Activated CD4-positive, alpha-beta T cell treated with anti-CD3 and anti-CD28 coated beads, Interleukin-2, amount 10 ng/mL, durations not matched to agents 7 days and 5 days (primary cell): ENCODE measurements around the gene AP1G1. TPM values are rescaled to one million over a fixed set of nuclear protein-coding genes. Genes with fewer than 3 reads are reported as not detected.

Experiments
- CTCF ChIA-PET: fragments of 350-600 bp; sonication (Branson Sonifier 250); formaldehyde crosslinking; loops from one replicate; lab custom pipeline; 2021; ENCODE audit warnings: antibody characterized with exemption; lab: Charles Lee
- POLR2A ChIA-PET: fragments of 350-600 bp; sonication (Branson Sonifier 250); formaldehyde crosslinking; loops from one replicate; lab custom pipeline; 2021; ENCODE audit warnings: antibody characterized with exemption; lab: Charles Lee
- DNase-seq: peaks from one replicate; pipeline ENCODE4 v3.0.0-alpha.2; 2020
- H3K27ac Mint-ChIP-seq: one replicate; pipeline ENCODE4 v1.8.0; 2021; ENCODE audit warnings: mild to moderate bottlenecking, moderate library complexity, mixed read lengths
- H3K27me3 Mint-ChIP-seq: one replicate; pipeline ENCODE4 v1.8.0; 2021; ENCODE audit warnings: mixed read lengths
- H3K36me3 Mint-ChIP-seq: one replicate; pipeline ENCODE4 v1.8.0; 2021; ENCODE audit warnings: low read depth, mixed read lengths
- H3K4me1 Mint-ChIP-seq: one replicate; pipeline ENCODE4 v1.8.0; 2021; ENCODE audit warnings: mixed read lengths
- H3K4me3 Mint-ChIP-seq: one replicate; pipeline ENCODE4 v1.8.0; 2021; ENCODE audit warnings: mild to moderate bottlenecking, moderate library complexity, mixed read lengths
- H3K9me3 Mint-ChIP-seq: one replicate; pipeline ENCODE4 v1.8.0; 2021; ENCODE audit warnings: mixed read lengths
- total RNA-seq, 2 experiments: library from RNA; stranded (reverse); gene quantifications; one replicate each; pipeline ENCODE4 v1.2.3, GENCODE V29; 2021

Gene AP1G1
- total RNA-seq, 2 experiments from 2014 or later = 76.4 to 83.4 TPM

DNA sequence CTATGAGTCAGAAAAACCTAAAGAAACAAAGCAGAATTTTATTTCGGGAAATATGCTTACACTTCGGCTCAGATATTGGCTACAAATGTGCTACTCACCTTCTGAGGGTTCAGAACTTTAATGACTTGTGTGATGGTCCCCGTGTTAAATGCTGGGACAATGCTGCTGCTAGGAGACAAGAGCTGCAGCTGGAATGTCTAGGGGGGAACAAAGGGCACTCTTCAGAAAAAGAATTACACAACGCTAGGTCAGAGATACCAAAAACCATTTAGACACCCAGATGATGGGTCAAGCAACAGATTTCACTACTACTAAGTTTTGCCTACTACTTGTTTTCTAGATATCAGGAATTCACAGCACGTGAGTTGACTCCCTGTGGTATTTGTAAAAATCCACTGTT is 74.1 kb downstream of the AP1G1 start:
- POLR2A ChIA-PET = no interaction called here
- Mint-ChIP-seq H3K27me3 (no peaks in the 10 kb centered on the region), H3K9me3 (no peaks in the 10 kb centered on the region), H3K4me1 (no peaks in the 10 kb centered on the region), H3K36me3 (peaks cover 59% of the 10 kb centered on the region), H3K4me3 (no peak overlapping the region), H3K27ac (no peak overlapping the region)
- CTCF ChIA-PET = no interaction called here
- DNase-seq = no peak

DNA sequence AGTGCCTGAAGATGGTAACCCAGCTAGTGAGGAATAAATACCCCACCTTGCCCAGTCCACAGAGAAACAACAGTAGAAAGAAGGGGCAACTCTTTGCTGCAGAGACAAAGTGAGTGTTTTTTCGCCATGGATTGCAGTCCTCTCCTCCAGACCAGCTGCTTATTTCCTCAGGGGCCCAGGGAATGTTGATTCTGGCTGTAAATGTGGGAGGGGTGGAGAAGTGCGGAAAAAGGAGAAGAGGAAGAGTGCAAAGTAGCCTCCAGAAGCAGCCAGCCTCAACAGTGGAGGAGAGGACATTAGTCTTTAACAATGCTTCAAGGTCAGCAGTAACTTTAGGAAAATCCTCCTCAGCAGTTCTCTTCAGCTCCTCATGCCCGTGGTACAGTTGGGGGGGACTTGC is 76.0 kb downstream of the AP1G1 start:
- H3K27me3 Mint-ChIP-seq = no peaks in the 10 kb centered on the region
- no peak for DNase-seq
- no peak overlapping the region for H3K27ac Mint-ChIP-seq
- no peaks in the 10 kb centered on the region for H3K4me1 Mint-ChIP-seq
- CTCF ChIA-PET = no interaction called here
- H3K4me3 Mint-ChIP-seq = no peak overlapping the region
- H3K36me3 Mint-ChIP-seq = peaks cover 46% of the 10 kb centered on the region
- H3K9me3 Mint-ChIP-seq = no peaks in the 10 kb centered on the region
- POLR2A ChIA-PET = no interaction called here

DNA sequence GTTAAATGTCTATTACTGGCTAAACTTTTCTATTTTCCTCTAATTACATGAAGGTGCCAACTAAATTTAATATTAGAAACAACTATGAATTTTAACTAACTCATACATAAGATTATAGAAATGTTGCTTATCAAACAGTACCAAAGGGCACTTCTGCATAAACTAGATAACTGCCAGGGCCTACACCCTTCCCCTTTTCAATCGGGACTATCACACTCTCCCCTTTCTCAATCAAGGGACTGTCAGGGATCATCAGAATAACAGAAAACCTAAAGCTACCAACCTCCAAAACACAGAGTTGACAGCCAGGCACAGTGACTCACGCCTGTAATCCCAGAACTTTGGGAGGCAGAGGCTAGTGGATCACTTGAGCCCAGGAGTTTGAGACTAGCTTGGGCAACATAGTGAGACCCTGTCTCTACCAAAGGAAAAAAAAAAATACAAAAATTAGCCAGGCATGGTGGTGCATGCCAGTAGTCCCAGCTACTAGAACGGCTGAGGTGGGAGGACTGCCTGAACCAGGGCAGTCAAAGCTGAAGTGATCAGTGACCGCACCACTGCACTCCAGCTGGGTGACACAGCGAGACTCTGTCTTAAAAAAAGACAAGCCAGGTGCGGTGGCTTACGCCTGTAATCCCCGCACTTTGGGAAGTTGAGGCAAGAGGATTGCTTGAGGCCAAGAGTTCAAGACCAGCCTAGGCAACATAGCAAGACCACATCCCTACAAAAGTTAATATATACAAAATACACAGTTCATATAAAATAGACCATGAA is 80.9 kb downstream of the AP1G1 start:
- CTCF ChIA-PET = interaction anchor here (0.6 to 1.2 kb wide), 2 partner anchors 42 to 93 kb away, joined by 3 read pairs; no protein-coding TSS in a partner anchor
- POLR2A ChIA-PET = no interaction called here
- H3K9me3 Mint-ChIP-seq = no peaks in the 10 kb centered on the region
- H3K4me3 Mint-ChIP-seq = no peak overlapping the region
- no peak overlapping the region for H3K27ac Mint-ChIP-seq
- peaks cover 26% of the 10 kb centered on the region for H3K36me3 Mint-ChIP-seq
- peaks cover 10% of the 10 kb centered on the region for H3K4me1 Mint-ChIP-seq
- DNase-seq = no peak
- peaks cover 12% of the 10 kb centered on the region for H3K27me3 Mint-ChIP-seq

DNA sequence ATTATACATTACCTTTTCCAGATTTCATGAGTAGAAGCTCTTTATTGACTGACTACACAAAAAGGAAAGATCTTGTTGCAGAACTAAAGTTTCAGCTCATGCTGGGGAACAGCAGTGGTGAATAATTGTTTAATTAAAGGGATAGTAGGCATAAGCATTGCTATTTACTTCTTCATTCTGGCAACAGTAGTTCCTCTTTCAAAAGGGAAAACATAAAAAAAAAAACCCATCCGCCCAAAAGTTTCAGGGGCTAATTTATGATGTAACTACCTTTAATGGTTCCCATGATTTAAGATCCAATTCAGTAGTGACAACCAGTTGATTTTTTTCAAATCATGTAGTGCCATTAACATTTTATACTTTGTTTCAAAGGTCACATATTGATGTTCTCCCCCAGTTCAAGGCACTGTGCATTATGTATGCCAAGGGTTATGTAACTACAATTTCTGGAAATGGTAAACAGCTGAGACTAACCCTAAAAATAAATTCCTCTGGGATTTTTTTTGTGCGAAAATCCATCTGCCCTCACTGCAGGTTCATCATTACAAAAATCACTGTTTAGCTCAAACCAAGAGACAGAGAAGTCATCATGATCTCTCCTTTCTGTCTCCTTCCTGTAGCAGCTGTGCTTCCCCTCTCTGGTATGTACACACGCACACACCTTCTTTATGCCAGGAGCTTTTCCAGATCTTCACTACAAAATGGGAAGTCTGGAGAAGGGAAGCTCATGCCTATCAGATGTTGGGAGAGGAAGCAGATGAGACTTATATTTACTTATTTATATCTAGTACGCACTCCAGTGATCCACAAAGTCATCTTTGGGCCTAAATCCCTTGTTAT is 81.9 kb downstream of the AP1G1 start:
- ChIA-PET POLR2A (no interaction called here), CTCF (interaction anchor here (0.6 to 1.7 kb wide), 4 partner anchors 16 to 236 kb away, joined by 3 to 4 read pairs (median 3); no protein-coding TSS in a partner anchor)
- H3K9me3 Mint-ChIP-seq = no peaks in the 10 kb centered on the region
- H3K4me3 Mint-ChIP-seq = no peak overlapping the region
- peaks cover 12% of the 10 kb centered on the region for H3K27me3 Mint-ChIP-seq
- DNase-seq = no peak
- H3K27ac Mint-ChIP-seq = no peak overlapping the region
- peaks cover 16% of the 10 kb centered on the region for H3K36me3 Mint-ChIP-seq
- peaks cover 18% of the 10 kb centered on the region for H3K4me1 Mint-ChIP-seq

DNA sequence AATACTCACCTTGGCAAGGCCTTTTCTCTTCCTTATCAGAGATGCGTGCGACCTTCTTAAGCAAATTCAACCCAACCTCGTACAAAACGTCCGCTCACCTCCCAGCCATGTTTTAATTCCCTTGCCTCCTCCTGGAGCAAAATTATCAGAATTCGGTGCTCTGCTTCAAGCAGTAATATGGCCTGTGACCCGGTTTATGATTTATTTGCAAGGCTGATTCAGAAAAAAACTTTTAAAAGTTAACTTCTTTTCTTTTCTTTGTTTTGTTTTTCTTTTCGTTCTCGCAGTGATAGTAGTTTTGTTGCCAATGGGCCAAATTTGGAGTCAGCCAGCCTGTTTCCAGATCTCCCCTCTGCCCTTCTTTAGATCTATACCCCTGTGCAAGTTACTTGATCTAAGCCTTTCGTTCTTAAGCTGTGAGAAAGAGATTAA is 84.3 kb downstream of the AP1G1 start, which contains the start of gene PHLPP2:
TSS of gene PHLPP2 (minus strand) at position 382 of the 432 bp plus-strand sequence. CDS start 9,906 bp downstream, outside the sequence.
- POLR2A ChIA-PET = no interaction called here
- DNase-seq = no peak

DNA sequence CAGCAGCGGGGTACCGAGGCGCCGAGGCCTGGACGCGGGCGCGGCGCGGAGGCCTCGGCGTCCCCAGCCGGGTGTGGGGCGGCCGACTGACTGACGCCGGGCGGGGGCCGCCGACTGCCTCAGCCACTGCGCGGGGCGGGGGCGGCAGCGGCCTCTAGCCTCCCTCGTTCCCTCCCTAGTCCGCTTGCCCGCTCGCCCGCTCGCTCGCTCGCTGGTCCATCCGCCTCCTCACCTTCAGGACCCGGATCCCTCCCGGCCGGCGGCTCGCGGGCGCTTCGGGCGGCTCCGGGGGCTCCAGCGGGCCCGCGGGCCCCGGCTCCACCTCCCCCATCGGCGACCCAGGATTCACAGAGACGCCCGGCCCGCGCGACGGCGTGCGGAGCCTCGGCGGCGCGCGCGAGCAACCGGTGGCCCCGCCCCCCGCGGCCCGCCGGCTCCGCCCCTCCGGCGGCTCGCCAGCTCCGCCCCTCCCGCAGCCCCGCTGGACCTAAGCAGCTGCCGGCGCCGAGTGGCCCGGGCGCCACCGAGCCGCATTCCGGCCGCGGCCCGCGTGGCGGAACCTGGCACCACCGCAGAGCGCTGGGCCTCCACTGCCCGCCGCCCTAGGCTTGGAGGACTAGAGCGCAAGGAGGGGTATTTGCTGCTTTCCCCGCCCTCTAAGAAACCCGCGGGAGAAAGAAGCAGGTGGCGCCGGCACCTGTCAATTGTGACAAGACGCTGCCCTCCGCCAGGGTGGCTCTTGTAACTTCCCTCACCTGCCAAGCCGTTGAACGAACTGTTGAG is 84.9 kb downstream of the AP1G1 start:
- H3K4me3 Mint-ChIP-seq = peak overlapping the region; percentile 68
- H3K4me1 Mint-ChIP-seq = peaks cover 20% of the 10 kb centered on the region
- peaks cover 12% of the 10 kb centered on the region for H3K27me3 Mint-ChIP-seq
- ChIA-PET CTCF (interaction anchor here (0.6 kb wide), 1 partner anchor 158 kb away, joined by 3 read pairs; no protein-coding TSS in a partner anchor), POLR2A (no interaction called here)
- H3K9me3 Mint-ChIP-seq = no peaks in the 10 kb centered on the region
- DNase-seq = peak; percentile 75
- H3K36me3 Mint-ChIP-seq = no peaks in the 10 kb centered on the region
- H3K27ac Mint-ChIP-seq = peak overlapping the region; percentile 12

More for the DNA sequence above, 84.3 kb downstream of the AP1G1 start, which contains the start of gene PHLPP2:
- Mint-ChIP-seq H3K27ac (peak within 1 kb of the TSS; percentile 12), H3K4me3 (peak within 1 kb of the TSS; percentile 68), H3K36me3 (peaks cover 2% of the 10 kb centered on the region), H3K4me1 (peaks cover 20% of the 10 kb centered on the region), H3K27me3 (peaks cover 12% of the 10 kb centered on the region), H3K9me3 (no peaks in the 10 kb centered on the region)
- CTCF ChIA-PET = interaction anchor here (0.6 kb wide), 1 partner anchor 159 kb away, joined by 3 read pairs; no protein-coding TSS in a partner anchor

DNA sequence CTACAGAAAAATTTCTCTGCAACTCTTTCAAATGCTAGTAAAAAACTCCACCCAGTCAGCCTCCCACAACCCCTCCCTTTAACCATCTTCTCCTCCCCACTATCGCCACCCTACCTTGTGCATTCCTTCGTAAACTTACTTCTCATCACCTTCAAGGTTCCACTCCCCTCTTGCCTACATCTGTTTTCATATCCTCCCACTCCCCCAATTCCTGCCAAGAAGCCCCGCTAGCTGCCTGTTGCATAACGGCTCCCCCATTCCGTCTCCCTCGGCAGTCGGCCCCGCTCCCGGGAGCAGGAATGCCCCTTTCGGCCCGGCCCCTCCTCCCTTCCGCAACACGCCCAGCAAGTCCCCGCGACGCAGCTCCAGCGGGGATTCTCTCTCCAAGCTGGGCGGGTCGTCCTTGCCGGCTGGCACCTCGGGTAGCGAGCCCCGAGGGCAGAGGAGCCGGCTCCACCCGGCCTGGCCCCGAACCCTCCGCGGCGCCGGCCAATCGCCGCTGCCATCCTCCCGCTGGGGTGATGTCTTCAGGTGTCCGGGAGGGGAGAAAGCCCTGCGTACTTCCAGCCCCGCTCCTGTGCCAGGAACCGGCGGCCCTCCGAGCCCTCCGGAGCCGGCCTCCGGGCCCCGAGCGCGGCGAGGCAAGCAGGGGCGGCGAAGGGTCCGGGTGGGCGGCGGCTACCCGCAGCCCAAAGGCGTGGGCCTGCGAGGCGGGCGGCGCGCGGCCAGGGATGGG is 85.7 kb downstream of the AP1G1 start:
- DNase-seq = peak; percentile 50
- peak overlapping the region; percentile 92 for H3K4me3 Mint-ChIP-seq
- no peaks in the 10 kb centered on the region for H3K36me3 Mint-ChIP-seq
- H3K27ac Mint-ChIP-seq = peak overlapping the region; percentile 90
- CTCF ChIA-PET = no interaction called here
- POLR2A ChIA-PET = no interaction called here
- peaks cover 20% of the 10 kb centered on the region for H3K4me1 Mint-ChIP-seq
- peaks cover 12% of the 10 kb centered on the region for H3K27me3 Mint-ChIP-seq
- no peaks in the 10 kb centered on the region for H3K9me3 Mint-ChIP-seq

DNA sequence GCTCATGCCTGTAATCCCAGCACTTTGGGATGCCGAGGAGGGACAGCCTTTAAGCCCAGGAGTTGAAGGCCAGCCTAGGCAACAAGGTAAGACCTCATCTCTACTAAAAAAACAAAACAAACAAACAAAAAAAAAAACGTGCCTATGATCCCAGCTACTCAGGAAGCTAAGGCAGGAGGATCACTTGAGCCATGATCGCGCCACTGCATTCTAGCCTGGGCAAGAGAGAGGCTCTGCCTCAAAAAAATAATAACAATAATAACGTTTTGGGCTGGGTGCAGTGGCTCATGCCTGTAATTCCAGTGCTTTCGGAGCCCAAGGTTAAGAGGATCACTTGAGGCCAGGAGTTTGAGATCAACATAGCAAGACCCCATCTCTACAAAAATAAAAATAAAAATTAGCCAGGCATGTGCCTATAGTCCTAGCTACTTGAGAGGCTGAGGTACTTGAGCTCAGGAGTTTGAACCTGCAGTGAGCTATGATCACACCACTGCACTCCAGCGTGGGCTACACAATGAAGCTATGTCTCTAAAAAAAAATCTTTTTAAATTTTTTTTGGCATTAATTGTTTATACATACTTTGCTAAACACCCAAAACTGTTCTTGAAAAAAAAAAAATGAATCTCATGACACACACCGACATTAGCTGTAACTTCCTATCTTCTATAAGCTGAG is 87.4 kb downstream of the AP1G1 start:
- Mint-ChIP-seq H3K36me3 (no peaks in the 10 kb centered on the region), H3K4me3 (no peak overlapping the region), H3K27ac (no peak overlapping the region), H3K4me1 (peaks cover 20% of the 10 kb centered on the region), H3K27me3 (peaks cover 12% of the 10 kb centered on the region), H3K9me3 (no peaks in the 10 kb centered on the region)
- no peak for DNase-seq
- CTCF ChIA-PET = interaction anchor here (0.7 to 1.2 kb wide), 3 partner anchors 32 to 163 kb away, joined by 3 to 5 read pairs (median 4); partner anchors contain the start of gene ZNF821
- POLR2A ChIA-PET = no interaction called here

DNA sequence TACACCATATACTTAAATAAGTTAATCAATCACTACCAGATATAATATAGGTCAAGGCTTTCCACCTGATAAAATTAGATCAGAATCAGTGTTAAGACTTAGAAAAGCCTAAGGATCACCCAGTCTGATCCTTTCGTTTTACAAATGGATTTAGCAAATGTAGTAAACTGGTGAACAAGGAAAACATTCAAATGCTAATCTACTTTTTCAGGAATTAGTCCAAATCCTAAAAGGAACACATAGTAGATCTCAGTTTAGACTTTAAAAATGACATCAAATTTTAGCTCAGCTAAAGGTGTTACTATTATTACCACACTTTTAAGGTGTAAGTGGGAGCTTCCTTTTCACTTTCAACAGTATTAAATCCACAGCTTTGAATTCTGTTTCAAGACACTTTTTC is 96.1 kb downstream of the AP1G1 start:
- ChIA-PET CTCF (interaction anchor here (0.7 kb wide), 1 partner anchor 249 kb away, joined by 5 read pairs; no protein-coding TSS in a partner anchor), POLR2A (no interaction called here)
- H3K9me3 Mint-ChIP-seq = no peaks in the 10 kb centered on the region
- DNase-seq = no peak
- H3K4me1 Mint-ChIP-seq = peaks cover 7% of the 10 kb centered on the region
- no peak overlapping the region for H3K27ac Mint-ChIP-seq
- no peaks in the 10 kb centered on the region for H3K27me3 Mint-ChIP-seq
- H3K4me3 Mint-ChIP-seq = no peak overlapping the region
- H3K36me3 Mint-ChIP-seq = no peaks in the 10 kb centered on the region

DNA sequence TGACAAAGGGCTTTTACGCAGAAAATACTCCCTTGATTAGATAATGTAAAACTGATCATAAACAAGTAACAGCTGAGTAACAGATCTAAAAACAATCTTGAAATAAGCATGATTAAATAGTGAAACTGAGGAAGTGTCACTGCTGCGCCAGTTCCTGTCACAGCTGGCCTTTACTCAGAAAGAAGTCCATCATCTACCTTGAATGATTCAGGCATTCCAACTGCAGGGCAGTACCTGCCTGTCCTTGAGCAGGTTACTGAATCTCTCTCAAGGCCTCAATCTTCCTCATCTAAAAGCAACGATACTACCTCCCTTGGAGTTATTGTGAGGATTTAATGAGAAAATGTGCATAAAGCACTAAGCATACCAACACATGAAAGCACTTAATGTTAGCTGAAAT is 96.8 kb downstream of the AP1G1 start:
- ChIA-PET CTCF (no interaction called here), POLR2A (no interaction called here)
- Mint-ChIP-seq H3K4me1 (peaks cover 7% of the 10 kb centered on the region), H3K4me3 (no peak overlapping the region), H3K27me3 (no peaks in the 10 kb centered on the region), H3K36me3 (no peaks in the 10 kb centered on the region), H3K27ac (no peak overlapping the region), H3K9me3 (no peaks in the 10 kb centered on the region)
- no peak for DNase-seq

DNA sequence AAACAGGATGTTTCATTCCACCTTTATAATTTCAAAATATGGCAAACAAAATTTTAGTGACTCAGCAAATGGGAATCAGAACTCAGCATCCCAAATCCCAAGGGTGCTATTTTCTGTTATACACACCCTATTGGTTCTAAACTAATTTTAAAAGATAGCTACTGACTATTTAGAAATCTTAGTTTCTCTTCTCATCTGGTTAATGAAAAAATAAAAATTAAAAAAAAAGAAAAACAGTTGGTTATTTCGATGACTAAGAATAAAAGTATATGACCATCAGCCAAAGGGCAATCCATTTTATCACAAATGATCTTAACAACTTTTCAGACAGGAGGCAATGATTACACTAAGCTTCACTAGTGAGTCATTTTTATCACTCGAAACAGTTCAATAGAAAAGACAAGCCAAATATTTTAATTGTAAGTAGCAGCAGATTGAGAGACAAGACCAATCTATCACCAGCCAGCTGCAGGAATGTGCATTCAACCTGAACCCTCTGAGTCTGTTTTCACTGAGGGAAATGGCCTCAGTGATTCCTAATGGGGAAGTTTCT is 99.3 kb downstream of the AP1G1 start:
- Mint-ChIP-seq H3K36me3 (no peaks in the 10 kb centered on the region), H3K9me3 (no peaks in the 10 kb centered on the region), H3K4me3 (no peak overlapping the region), H3K4me1 (peaks cover 2% of the 10 kb centered on the region), H3K27me3 (no peaks in the 10 kb centered on the region), H3K27ac (no peak overlapping the region)
- ChIA-PET POLR2A (no interaction called here), CTCF (no interaction called here)
- no peak for DNase-seq
